GM18951 (cell line): Measurements from ENCODE around the gene COPG1.
A peak's percentile ranks its signal among the peaks of the same experiment; 100 is the strongest.
"Not testable (repeated sequence)": the region's sequence is repeated elsewhere in the genome, so short reads cannot be mapped to it uniquely, and the experiment has no call there.

ENCODE experiments used
- POLR2A ChIP-seq: IDR thresholded peaks from 4 replicates; pipeline ENCODE4 v1.6.1; 2011; ENCODE audit warnings: mild to moderate bottlenecking; ENCODE audit not compliant: insufficient read length, insufficient read depth; ENCODE audit errors: extremely low read depth
- in situ Hi-C: fragments of 300-500 bp; cut with MboI; formaldehyde crosslinking; loops from one replicate; pipeline ENCODE4 v1.12.0; 2022; ENCODE audit warnings: low sequenced_read_pairs, mixed read lengths, inconsistent platforms; ENCODE audit not compliant: unreplicated experiment

Gene COPG1, protein sequence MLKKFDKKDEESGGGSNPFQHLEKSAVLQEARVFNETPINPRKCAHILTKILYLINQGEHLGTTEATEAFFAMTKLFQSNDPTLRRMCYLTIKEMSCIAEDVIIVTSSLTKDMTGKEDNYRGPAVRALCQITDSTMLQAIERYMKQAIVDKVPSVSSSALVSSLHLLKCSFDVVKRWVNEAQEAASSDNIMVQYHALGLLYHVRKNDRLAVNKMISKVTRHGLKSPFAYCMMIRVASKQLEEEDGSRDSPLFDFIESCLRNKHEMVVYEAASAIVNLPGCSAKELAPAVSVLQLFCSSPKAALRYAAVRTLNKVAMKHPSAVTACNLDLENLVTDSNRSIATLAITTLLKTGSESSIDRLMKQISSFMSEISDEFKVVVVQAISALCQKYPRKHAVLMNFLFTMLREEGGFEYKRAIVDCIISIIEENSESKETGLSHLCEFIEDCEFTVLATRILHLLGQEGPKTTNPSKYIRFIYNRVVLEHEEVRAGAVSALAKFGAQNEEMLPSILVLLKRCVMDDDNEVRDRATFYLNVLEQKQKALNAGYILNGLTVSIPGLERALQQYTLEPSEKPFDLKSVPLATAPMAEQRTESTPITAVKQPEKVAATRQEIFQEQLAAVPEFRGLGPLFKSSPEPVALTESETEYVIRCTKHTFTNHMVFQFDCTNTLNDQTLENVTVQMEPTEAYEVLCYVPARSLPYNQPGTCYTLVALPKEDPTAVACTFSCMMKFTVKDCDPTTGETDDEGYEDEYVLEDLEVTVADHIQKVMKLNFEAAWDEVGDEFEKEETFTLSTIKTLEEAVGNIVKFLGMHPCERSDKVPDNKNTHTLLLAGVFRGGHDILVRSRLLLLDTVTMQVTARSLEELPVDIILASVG

GRCh38 chr3:129249284-129250065 is at the start of gene COPG1:
Gene COPG1 (plus strand): TSS chr3:129249606. CDS start chr3:129249710, 104 bp downstream.
- peak; percentile 97 for TF ChIP-seq POLR2A
- in situ Hi-C loops = loop anchor here (10.0 kb wide), 1 partner anchor 195 kb away; no protein-coding TSS in a partner anchor

GRCh38 chr3:129204473-129204872 is 44.9 kb upstream of the COPG1 start:
- in situ Hi-C loops = no loop called here
- TF ChIP-seq POLR2A = no peak

DNA sequence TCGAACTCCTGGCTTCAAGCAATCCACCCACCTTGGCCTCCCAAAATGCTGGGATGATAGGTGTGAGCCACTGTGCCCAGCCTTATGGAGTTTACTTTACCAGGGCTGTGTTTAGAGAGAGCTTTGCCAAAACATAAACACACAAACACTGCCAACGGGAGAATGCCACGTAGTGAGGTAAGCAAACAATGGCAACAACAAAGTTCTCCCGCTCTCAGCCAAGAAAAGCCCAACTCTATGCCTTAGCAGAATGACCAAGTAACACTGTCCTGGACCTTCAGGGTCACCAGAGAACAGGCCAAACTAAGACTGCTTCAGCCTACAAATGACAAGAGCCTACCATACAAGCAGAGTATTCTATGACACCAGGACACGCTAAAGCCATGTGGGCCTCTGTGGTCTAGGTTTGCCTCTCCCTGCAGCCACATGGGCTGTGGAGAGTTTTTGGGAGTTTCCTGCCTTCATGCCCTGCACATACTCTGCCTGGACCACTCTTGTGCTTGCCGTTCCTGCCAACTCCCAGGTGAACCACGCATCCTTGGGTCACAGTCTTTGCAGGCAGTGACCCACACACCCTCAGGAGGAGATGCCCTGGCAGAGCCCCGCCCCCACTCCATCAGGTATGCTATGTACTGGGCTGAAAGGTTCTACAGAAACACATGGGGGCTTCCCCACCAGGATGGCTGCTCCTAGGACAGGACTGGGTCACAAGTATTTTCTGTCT is 44.1 kb upstream of the COPG1 start:
- TF ChIP-seq POLR2A = no peak
- in situ Hi-C loops = no loop called here

DNA sequence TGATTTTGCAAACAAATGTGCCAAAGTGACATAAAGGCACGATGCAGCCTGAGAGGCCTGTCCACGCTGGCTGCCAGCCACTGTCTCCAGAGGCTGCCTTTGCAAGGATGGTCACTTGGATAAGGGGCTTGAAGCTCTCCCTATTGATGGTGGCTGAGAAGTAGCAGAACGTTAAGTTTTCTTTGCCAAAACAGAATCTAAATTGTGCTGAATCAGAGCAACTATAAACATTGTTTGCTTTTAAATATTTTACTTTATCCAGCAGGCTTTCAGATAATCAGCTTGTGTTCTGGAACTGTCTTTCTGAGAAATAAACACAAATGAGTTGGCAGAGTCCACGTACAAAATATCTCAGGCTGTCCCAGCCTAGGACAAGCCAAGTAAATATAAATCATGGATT is 41.9 kb upstream of the COPG1 start:
- no peak for TF ChIP-seq POLR2A
- in situ Hi-C loops = no loop called here

GRCh38 chr3:129211345-129211744 is 38.1 kb upstream of the COPG1 start:
- no peak for TF ChIP-seq POLR2A
- in situ Hi-C loops = no loop called here

- no peak for TF ChIP-seq POLR2A
- in situ Hi-C loops = no loop called here
These were observed 37.6 kb upstream of the COPG1 start for GRCh38 chr3:129211772-129212171.

DNA sequence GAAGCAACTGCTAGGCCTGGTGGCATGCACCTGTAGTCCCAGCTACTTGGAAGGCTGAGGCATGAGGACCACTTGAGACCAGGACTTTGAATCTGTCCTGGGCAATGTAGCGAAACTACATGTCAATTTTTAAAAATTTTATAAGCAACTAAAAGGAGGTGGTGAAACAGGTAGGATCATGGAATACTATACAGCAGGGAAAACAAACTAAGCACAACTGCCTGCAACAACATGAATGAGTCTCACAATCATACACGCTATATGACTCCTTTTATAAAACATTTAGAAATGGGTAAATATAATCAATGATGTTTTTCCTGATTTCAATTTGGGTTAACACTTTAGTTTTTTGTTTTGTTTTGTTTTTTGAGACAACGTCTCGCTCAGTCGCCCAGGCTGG is 36.2 kb upstream of the COPG1 start:
- TF ChIP-seq POLR2A = no peak
- in situ Hi-C loops = no loop called here

DNA sequence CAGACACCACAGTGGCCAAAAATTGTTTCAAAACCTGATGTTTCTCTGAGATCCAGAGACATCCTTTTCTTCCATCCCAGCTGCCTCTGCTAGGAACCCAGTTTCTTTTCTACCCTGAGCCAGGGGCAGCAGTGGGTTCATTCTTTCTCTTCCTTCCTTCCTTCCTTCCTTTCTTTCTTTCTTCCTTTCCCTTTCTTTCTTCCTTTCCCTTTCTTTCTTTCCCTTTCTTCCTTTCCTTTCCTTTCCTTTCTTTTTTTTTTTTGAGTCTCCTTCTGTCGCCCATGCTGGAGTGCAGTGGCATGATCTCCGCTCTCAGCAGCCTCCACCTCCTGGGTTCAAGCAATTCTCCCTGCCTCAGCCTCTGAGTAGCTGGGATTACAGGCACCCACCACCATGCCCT is 30.7 kb upstream of the COPG1 start:
- in situ Hi-C loops = no loop called here
- no peak for TF ChIP-seq POLR2A

- in situ Hi-C loops = not testable (repeated sequence)
These were observed 25.0 kb upstream of the COPG1 start for GRCh38 chr3:129224387-129224786.

GRCh38 chr3:129224984-129225393 is 24.4 kb upstream of the COPG1 start:
- TF ChIP-seq POLR2A = no peak
- in situ Hi-C loops = no loop called here

GRCh38 chr3:129226374-129226773 is 23.0 kb upstream of the COPG1 start:
- in situ Hi-C loops = no loop called here
- no peak for TF ChIP-seq POLR2A

- TF ChIP-seq POLR2A = no peak
- in situ Hi-C loops = no loop called here
These were observed 20.4 kb upstream of the COPG1 start for GRCh38 chr3:129228891-129229585.
